H1 (cell line): ENCODE measurements around the gene TYK2.

ENCODE experiments used
- CTCF ChIP-seq, 3 experiments: IDR thresholded peaks; 1 replicate in 2 of 3; 2 replicates in 1 of 3; pipeline versions ENCODE4 v1.5.1 to v1.6.1; 2011; ENCODE audit warnings: low read length in 3 of 3, mild to moderate bottlenecking in 3 of 3, inconsistent platforms in 2 of 3, low read depth in 1 of 3, moderate library complexity in 1 of 3; ENCODE audit not compliant: insufficient read depth in 1 of 3; ENCODE audit errors: control extremely low read depth in 1 of 3
- KDM4A ChIP-seq: IDR thresholded peaks from one replicate; pipeline ENCODE4 v1.7.1; 2012; ENCODE audit warnings: low read depth, mild to moderate bottlenecking, moderate library complexity, low read length, inconsistent platforms; ENCODE audit not compliant: severe bottlenecking
- USF2 ChIP-seq: IDR thresholded peaks from 2 replicates; pipeline ENCODE4 v1.6.1; 2011; ENCODE audit warnings: low read length, improper control_type of control experiment

GRCh38 chr19:10335352-10335985 lies 44.9 kb downstream of the TYK2 start:
- TF ChIP-seq CTCF (IDR thresholded peaks at IDR 0.05; ENCODE audit: control extremely low read depth in 1 of 3, insufficient read depth in 1 of 3, low read depth in 1 of 3, low read length in 3 of 3) (peak in 2 of 3 experiments; percentile 19 to 28; a peak in 3 of 4 replicates), KDM4A (no peak), USF2 (no peak)
